NCI-H1092 treated with DMSO at 0.1 percent for 48 hours (cell line): ENCODE results near the gene EML1.
A peak's percentile ranks its signal among the peaks of the same experiment; 100 is the strongest.

Experiments used
- DNase-seq: peaks from one replicate; lab custom pipeline; 2025; lab: John Stamatoyannopoulos, UW

The EML1 gene

GRCh38 chr14:99779751-99780150 is 13.5 kb upstream of the EML1 start:
- no peak for DNase-seq

GRCh38 chr14:99780690-99781089 is 12.5 kb upstream of the EML1 start:
- no peak for DNase-seq

GRCh38 chr14:99781091-99781490 is 12.1 kb upstream of the EML1 start:
- no peak for DNase-seq

GRCh38 chr14:99781853-99782610 is 11.2 kb upstream of the EML1 start:
- no peak for DNase-seq

- peak; percentile 8 for DNase-seq
Measured at GRCh38 chr14:99784508-99784907, 8.7 kb upstream of the EML1 start.

GRCh38 chr14:99785426-99785825 is 7.8 kb upstream of the EML1 start:
- no peak for DNase-seq

- no peak for DNase-seq
Measured at GRCh38 chr14:99786511-99786989, 6.7 kb upstream of the EML1 start.

- no peak for DNase-seq
Measured at GRCh38 chr14:99788713-99789112, 4.5 kb upstream of the EML1 start.

- no peak for DNase-seq
Measured at GRCh38 chr14:99789581-99789980, 3.6 kb upstream of the EML1 start.

- DNase-seq = no peak
Measured at GRCh38 chr14:99790201-99790977, 2.8 kb upstream of the EML1 start.

- DNase-seq = no peak
Measured at GRCh38 chr14:99790978-99791376, 2.2 kb upstream of the EML1 start.

- no peak for DNase-seq
Measured at GRCh38 chr14:99791476-99792209, 1.6 kb upstream of the EML1 start.

GRCh38 chr14:99792210-99792535 is 1.0 kb upstream of the EML1 start:
- DNase-seq = no peak

GRCh38 chr14:99792551-99793212 is 531 bp upstream of the EML1 start:
- DNase-seq = no peak

- DNase-seq = no peak
Measured at GRCh38 chr14:99794151-99794780, 1.1 kb downstream of the EML1 start.

GRCh38 chr14:99795046-99795445 is 1.8 kb downstream of the EML1 start:
- no peak for DNase-seq

- no peak for DNase-seq
Measured at GRCh38 chr14:99797231-99797630, 4.0 kb downstream of the EML1 start.

GRCh38 chr14:99800781-99801180 is 7.6 kb downstream of the EML1 start:
- DNase-seq = no peak

- no peak for DNase-seq
Measured at GRCh38 chr14:99802301-99803105, 9.3 kb downstream of the EML1 start.

GRCh38 chr14:99803106-99803775 is 10.0 kb downstream of the EML1 start:
- DNase-seq = peak; percentile 68
